ENCODE data around the gene STPG1. TPM values are rescaled to one million over a fixed set of nuclear protein-coding genes. Genes with fewer than 3 reads are reported as not detected.

STPG1 gene
- total RNA-seq, 1 donor from 2014 or later: 10.0 TPM

DNA sequence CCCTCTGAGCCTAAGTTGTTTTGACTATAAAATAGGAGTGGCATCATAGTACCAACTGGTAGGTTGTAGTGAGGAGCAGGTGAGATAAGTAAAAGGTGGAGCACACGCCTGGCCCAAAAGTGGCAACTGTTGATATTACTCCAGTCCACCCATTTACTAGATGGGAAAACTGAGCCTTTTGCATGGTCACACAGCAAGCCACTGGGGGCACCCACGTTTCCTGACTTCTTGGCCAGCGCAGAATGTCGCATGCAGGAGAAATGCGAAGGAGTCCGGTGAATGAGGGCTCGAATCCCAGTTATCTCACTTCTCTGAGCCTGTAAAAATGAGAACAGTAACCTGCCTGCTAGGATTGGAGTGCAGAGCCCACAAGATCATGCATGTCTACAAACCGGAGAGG, 73.6 kb downstream of the STPG1 start:
- Mint-ChIP-seq H3K4me1 (ENCODE audit: unreplicated experiment) (peaks cover 27% of the 10 kb centered on the region), H3K27ac (ENCODE audit: unreplicated experiment) (no peak overlapping the region), H3K4me3 (ENCODE audit: unreplicated experiment) (no peak overlapping the region), H3K9me3 (ENCODE audit: unreplicated experiment) (no peaks in the 10 kb centered on the region), H3K27me3 (ENCODE audit: unreplicated experiment) (peaks cover 6% of the 10 kb centered on the region), H3K36me3 (ENCODE audit: low read depth, unreplicated experiment) (no peaks in the 10 kb centered on the region)
- DNase-seq (ENCODE audit: low spot score): no peak
- TF ChIP-seq, protein P1, sequence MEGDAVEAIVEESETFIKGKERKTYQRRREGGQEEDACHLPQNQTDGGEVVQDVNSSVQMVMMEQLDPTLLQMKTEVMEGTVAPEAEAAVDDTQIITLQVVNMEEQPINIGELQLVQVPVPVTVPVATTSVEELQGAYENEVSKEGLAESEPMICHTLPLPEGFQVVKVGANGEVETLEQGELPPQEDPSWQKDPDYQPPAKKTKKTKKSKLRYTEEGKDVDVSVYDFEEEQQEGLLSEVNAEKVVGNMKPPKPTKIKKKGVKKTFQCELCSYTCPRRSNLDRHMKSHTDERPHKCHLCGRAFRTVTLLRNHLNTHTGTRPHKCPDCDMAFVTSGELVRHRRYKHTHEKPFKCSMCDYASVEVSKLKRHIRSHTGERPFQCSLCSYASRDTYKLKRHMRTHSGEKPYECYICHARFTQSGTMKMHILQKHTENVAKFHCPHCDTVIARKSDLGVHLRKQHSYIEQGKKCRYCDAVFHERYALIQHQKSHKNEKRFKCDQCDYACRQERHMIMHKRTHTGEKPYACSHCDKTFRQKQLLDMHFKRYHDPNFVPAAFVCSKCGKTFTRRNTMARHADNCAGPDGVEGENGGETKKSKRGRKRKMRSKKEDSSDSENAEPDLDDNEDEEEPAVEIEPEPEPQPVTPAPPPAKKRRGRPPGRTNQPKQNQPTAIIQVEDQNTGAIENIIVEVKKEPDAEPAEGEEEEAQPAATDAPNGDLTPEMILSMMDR (IDR thresholded peaks at IDR 0.05; ENCODE audit: unreplicated experiment): no peak

DNA sequence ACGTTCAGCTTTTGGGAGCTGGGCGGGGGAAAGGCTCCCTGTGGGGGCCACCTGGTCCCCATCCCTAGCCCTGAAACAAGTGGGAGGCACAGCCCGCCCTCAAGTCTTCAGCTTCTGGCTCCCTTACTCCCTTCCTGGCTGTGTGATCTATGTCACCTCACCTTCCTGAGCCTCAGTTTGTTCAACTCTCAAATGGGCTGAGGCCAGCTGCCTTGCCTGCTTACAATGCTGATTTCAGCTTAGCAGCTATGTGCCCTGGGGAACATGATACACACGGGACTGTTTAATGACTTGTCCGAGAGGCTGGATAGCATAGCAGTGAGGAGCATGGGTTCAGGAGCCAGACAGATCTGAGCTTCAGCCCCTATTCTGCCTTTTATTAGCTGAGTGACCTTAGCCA, 75.1 kb downstream of the STPG1 start:
- Mint-ChIP-seq H3K36me3 (ENCODE audit: low read depth, unreplicated experiment) (no peaks in the 10 kb centered on the region), H3K4me3 (ENCODE audit: unreplicated experiment) (no peak overlapping the region), H3K27ac (ENCODE audit: unreplicated experiment) (no peak overlapping the region), H3K9me3 (ENCODE audit: unreplicated experiment) (no peaks in the 10 kb centered on the region), H3K27me3 (ENCODE audit: unreplicated experiment) (peaks cover 6% of the 10 kb centered on the region), H3K4me1 (ENCODE audit: unreplicated experiment) (peaks cover 33% of the 10 kb centered on the region)
- TF ChIP-seq, protein P1 (IDR thresholded peaks at IDR 0.05; ENCODE audit: unreplicated experiment): no peak
- no peak for DNase-seq (ENCODE audit: low spot score)

DNA sequence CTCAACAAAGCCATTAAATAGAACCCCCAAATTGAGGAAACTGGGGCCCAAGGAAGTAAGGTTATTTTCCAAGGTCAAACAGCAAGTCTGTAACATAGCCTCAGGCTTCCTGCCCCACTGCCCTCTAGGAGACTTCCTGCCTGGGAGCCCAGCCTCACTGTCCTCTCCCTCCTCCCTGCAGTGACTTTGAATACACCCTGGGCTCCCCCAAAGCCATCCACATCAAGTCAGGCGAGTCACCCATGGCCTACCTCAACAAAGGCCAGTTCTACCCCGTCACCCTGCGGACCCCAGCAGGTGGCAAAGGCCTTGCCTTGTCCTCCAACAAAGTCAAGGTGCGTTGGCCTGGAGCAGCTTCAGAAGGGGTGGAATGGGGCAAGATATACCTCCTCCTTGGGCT, 76.1 kb downstream of the STPG1 start:
- Mint-ChIP-seq H3K9me3 (ENCODE audit: unreplicated experiment) (no peaks in the 10 kb centered on the region), H3K36me3 (ENCODE audit: low read depth, unreplicated experiment) (no peaks in the 10 kb centered on the region), H3K27me3 (ENCODE audit: unreplicated experiment) (peaks cover 5% of the 10 kb centered on the region), H3K4me1 (ENCODE audit: unreplicated experiment) (peaks cover 33% of the 10 kb centered on the region), H3K27ac (ENCODE audit: unreplicated experiment) (no peak overlapping the region), H3K4me3 (ENCODE audit: unreplicated experiment) (no peak overlapping the region)
- TF ChIP-seq, protein P1 (IDR thresholded peaks at IDR 0.05; ENCODE audit: unreplicated experiment): no peak
- DNase-seq (ENCODE audit: low spot score): no peak

GRCh38 chr1:24336075-24336474, 77.5 kb downstream of the STPG1 start:
- Mint-ChIP-seq H3K27ac (ENCODE audit: unreplicated experiment) (no peak overlapping the region), H3K4me3 (ENCODE audit: unreplicated experiment) (no peak overlapping the region), H3K9me3 (ENCODE audit: unreplicated experiment) (no peaks in the 10 kb centered on the region), H3K27me3 (ENCODE audit: unreplicated experiment) (peaks cover 2% of the 10 kb centered on the region), H3K4me1 (ENCODE audit: unreplicated experiment) (peaks cover 32% of the 10 kb centered on the region), H3K36me3 (ENCODE audit: low read depth, unreplicated experiment) (peaks cover 3% of the 10 kb centered on the region)
- TF ChIP-seq, protein P1 (IDR thresholded peaks at IDR 0.05; ENCODE audit: unreplicated experiment): no peak
- DNase-seq (ENCODE audit: low spot score): no peak

DNA sequence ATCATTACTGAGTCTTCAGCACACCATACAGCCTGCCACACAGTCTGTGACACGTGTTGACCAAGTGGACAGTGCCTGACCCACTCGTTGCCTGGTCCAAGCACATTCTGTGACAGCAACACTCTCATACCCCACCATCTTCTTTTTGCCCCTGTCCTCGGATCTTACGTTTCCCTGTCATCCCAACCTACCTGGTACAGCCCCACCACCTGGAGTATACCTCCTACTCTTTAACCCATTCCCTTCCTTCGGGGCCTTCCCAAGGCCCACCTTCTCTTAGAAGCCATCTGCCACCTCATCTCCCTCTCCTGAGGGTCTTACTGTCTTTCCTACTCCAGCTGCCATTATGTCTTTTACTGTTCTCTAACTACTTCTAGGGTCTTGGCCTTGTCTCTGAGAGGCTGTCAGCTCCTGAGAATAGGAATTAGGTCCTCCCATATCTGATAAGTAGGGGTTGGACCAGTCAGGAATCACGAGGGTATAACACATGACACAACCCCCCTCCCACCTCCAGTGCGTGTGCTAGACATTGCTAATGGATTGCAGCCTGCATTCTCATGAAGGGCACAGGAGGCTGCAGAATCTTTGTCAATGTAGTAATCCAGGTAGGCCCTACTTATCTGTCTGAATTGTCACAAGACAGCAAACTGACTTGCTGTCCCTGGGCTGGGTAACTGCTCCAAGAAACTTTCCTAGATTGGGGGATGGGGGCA, 81.5 kb downstream of the STPG1 start:
- H3K36me3 Mint-ChIP-seq (ENCODE audit: low read depth, unreplicated experiment): peaks cover 3% of the 10 kb centered on the region
- peaks cover 21% of the 10 kb centered on the region for H3K4me1 Mint-ChIP-seq (ENCODE audit: unreplicated experiment)
- H3K4me3 Mint-ChIP-seq (ENCODE audit: unreplicated experiment): no peak overlapping the region
- TF ChIP-seq, protein P1 (IDR thresholded peaks at IDR 0.05; ENCODE audit: unreplicated experiment): no peak
- DNase-seq (ENCODE audit: low spot score): no peak
- no peak overlapping the region for H3K27ac Mint-ChIP-seq (ENCODE audit: unreplicated experiment)
- H3K9me3 Mint-ChIP-seq (ENCODE audit: unreplicated experiment): no peaks in the 10 kb centered on the region
- peaks cover 4% of the 10 kb centered on the region for H3K27me3 Mint-ChIP-seq (ENCODE audit: unreplicated experiment)

Measured in endothelial cell (in vitro differentiated cells).